GM19324 (cell line): ENCODE data around the gene CELA3A.
"Not testable (repeated sequence)": the region's sequence is repeated elsewhere in the genome, so short reads cannot be mapped to it uniquely, and the experiment has no call there.

ENCODE experiments used
- ATAC-seq: cut with Tn5 transposase; IDR thresholded peaks from one replicate; pipeline ENCODE4 v1.9.1; 2021; ENCODE audit warnings: mild to moderate bottlenecking, moderate library complexity; ENCODE audit not compliant: unreplicated experiment, low FRiP score

CELA3A gene, protein sequence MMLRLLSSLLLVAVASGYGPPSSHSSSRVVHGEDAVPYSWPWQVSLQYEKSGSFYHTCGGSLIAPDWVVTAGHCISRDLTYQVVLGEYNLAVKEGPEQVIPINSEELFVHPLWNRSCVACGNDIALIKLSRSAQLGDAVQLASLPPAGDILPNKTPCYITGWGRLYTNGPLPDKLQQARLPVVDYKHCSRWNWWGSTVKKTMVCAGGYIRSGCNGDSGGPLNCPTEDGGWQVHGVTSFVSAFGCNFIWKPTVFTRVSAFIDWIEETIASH

DNA sequence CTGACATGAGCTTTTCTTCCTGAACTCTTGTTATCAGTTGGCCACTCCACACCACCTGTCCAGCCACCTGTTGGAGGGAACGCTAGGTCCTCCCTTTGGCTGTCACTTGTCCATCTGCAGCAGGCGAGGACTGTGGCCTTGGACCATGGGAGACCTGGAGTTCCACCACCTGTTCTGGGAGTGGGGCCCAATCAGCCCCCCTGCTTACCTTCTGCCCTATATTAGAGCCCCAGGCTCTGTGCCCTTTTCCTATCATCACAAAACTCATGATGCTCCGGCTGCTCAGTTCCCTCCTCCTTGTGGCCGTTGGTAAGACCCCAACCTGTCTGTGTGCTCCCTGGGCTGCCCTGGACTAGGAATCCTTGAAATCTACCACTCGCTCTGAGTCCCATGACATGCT is at the start of gene CELA3A:
CELA3A (plus strand) TSS at position 249 of the 400 bp plus-strand sequence; CDS start at position 267, 18 bp downstream.
- ATAC-seq: no peak

- ATAC-seq: no peak
Measured at GRCh38 chr1:21952786-21953520, 48.5 kb upstream of the CELA3A start.

GRCh38 chr1:21955058-21955457 is 46.4 kb upstream of the CELA3A start:
- ATAC-seq: no peak

DNA sequence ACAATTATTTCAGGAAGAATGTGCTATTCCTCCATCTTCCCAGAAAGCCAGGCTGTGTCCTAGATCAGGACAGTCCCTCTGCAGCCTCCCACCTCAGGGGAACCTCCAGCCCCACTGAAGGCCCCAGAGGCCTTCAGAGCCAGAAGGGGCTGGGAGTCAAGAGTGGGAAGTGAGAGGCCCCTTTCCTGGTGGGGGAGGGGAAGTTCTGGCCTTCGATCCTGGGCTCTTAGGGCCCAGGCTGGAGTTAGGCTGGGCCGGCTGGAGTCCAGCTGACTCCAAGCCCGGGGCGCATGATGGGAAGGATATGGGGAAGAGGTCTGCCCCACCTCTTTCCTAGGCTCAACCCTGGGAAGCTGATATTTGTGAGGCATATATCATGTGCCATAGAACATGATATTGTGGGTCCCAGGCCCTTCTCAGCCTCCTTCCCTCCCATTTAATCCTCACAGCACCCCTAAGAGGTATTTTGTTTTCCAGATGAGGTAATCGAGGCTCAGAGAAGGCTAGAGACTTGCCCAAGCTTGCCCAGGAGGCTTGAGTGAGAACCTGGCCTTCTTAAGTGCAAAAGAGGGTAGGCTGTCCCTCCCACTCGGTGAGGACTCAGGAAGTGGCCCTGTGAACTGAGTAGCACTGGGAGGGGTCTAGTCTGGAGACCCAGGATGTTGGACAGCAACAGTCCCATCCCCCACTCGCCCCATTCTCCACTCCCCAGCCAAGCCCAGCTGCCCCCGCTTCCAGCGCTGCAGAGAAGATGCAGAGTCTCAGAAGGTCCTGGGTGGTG is 45.8 kb upstream of the CELA3A start:
- no peak for ATAC-seq

- ATAC-seq: no peak
Measured at GRCh38 chr1:21956720-21957552, 44.5 kb upstream of the CELA3A start.

DNA sequence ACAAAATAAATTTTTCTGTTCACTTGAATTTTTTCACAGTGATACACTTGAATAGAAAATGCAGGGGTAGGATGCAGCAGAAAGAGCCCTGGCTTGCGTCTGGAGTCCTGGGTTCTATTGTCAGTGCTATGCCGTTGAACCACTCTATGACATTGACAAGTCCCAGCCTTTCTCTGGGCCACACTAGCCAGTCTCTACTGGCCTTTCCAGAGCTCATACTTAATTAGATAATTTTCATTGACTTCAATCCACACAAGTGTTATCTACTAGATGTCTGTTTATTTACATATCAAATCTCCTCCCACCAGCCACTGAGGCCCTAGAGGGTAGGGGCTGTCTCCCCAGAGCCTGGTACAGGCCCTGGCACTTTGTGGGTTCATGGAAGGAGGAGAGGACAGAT is 40.1 kb upstream of the CELA3A start:
- no peak for ATAC-seq

DNA sequence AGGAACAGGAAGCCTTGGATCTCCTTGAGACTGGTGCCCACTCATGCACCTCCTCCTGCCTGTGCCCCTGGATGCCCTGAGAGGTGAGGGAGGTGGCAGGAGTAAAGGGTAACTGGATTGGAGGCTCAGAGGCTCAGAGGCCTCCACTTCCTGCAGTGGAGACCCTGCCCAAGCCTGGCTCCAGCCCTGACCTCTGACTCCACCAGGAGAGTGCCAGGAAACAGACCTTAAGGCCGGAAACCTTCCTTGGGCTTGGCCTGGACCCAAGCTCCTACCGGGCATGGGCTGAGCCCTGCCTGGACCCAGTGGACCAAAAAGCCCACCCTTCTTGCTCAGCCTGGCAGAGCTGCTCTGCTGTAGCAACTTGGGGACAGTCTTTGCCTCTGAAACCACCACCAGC is 39.7 kb upstream of the CELA3A start:
- ATAC-seq: no peak

DNA sequence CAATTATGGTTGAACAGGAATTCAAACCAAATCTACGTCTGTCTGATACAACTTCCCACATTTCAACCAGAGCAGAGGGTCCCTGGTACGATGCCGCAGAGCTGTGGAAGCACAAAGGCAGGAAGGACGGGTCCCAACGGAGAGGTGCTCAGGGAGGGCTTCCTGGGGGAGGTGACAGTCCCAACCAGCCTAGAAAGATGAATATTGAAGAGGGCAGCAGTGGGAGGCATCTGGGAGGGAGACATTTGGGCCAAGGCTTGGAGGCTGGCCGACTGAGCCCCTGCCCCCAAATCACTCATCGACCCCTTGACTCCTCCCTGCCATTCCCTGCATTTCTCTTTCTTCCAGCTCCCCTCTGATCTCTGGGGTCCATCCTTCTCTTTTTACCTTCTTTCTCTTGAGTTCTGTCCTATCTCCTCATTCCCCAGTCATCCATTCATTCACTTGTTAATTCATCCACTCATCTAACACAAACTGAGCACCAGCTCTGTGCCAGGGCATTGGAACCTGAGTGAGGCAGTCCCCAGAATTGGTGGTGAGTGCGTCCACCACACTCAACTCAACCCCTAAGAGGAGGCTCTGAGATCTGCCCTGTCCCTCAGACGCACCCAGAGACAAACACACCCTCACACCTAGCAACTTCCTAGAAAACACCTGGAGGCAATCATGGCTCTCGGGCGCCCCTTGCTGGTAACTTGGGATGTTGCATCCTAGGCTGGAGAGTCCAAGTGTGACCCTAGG is 37.8 kb upstream of the CELA3A start:
- no peak for ATAC-seq

DNA sequence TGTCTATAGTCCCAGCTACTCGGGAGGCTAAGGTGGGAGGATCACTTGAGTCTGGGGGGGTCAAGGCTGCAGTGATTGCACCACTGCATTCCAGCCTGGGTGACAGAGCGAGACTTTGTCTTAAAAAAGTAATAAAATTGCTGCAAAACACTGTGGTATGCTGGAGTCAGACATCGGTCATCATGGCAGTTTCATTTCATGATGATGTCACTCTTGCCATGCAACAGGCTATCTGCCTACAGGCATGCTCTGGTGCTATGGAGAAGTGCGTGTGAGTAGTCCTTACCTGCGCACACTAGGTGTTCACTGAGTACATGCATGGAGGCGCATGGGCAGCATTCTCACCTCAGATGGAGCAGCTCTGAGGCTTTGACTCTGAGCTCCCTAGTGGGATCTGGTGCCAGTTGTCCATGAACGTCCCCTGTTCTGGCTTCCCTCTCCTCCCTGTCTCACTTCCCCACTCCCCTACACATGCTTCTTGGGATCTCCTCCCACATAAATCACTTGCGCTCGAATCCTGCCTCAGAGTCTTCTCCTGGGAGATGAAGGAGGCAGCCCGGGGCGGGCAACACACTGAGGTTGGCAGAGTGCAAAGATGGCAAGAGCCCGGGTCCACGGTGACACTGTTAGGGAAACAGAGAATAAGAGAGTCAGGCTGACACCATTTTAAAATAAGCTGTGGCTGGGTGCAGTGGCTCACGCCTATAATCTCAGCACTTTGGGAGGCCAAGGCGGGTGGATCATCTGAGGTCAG is 35.0 kb upstream of the CELA3A start:
- no peak for ATAC-seq

DNA sequence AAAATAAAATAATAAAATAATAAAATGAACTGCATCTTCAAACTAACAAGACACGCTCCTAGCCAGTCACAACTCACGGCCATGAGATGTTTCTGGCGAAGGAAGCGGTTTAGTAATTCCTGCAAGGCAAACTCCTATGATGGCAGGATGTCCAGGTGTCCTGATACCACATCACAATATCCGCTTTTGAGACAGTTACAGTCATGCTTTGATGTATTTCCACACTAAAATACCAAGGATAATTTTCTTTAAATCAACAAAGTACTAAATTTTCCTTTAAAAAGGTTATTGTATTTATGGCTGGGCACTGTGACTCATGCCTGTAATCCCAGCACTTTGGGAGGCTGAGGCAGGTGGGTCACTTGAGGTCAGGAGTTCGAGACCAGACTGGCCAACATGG is 34.2 kb upstream of the CELA3A start:
- ATAC-seq: not testable (repeated sequence)

- ATAC-seq: not testable (repeated sequence)
Measured at GRCh38 chr1:21969066-21969465, 32.4 kb upstream of the CELA3A start.

GRCh38 chr1:21970523-21970922 is 30.9 kb upstream of the CELA3A start:
- not testable (repeated sequence) for ATAC-seq

DNA sequence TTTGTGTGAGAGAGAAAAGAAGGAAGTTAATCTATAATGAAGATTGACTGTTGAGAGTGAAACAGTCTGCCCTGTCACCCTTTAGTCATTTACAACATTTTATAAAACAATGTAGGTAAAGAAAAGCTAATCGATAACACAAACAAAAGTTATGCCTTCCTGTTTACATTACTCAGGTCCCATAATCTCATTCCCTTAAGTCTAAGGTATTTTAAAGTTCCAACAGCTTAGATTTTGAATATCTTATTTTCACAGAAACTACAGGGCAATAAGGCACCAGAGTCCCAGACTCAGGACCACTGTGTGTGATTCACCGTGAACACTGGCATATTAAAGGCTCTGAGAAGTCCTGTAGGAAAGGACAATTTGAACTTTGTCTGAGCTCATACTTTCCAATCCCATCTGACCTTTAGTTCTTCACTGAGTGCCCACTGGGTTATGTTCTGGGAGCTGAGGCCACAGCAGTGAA is 28.4 kb upstream of the CELA3A start:
- not testable (repeated sequence) for ATAC-seq

DNA sequence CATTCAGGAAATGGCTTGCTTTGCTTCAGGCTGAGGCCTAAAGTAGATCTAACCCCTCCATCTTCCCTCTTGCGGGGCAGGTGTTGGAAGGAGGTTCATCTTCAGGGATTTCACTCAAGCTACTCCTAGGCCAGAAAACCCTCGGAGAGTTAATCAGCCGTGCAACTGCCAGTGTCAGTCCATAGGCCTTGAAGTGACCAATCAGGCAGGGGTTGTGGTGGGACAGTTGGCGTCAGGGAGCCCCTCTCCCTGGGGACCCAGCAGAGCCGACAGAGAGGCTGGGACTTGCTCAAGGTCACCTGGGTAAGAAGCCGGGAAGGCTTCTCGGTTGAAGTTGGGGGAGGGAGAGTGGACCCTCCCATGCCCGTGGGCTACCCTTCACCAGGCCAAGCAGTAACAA is 27.5 kb upstream of the CELA3A start:
- ATAC-seq: not testable (repeated sequence)

GRCh38 chr1:21974699-21975098 is 26.8 kb upstream of the CELA3A start:
- ATAC-seq: not testable (repeated sequence)

- ATAC-seq: not testable (repeated sequence)
Measured at GRCh38 chr1:21975296-21975695, 26.2 kb upstream of the CELA3A start.

- ATAC-seq: not testable (repeated sequence)
Measured at GRCh38 chr1:21976703-21977239, 24.7 kb upstream of the CELA3A start, which contains the start of gene CELA3B. Gene CELA3B, plus strand, starts transcription at chr1:21977022. Its CDS starts 18 bp downstream, at chr1:21977040.

GRCh38 chr1:21978209-21978608 is 23.2 kb upstream of the CELA3A start:
- not testable (repeated sequence) for ATAC-seq
